Suppressor macrophage treated with lipopolysaccharide for 4 hours (primary cell): ENCODE measurements around the gene CWF19L1.
"Not testable (repeated sequence)": the region's sequence is repeated elsewhere in the genome, so short reads cannot be mapped to it uniquely, and the experiment has no call there.

ENCODE experiments used
- DNase-seq: peaks from one replicate; pipeline ENCODE4 v3.0.0-alpha.2; 2020

Gene CWF19L1

GRCh38 chr10:100267239-100268104, at the start of gene CWF19L1:
CWF19L1 (minus strand) TSS chr10:100267638; CDS start chr10:100267593, 45 bp downstream.
- peak; percentile 87 for DNase-seq

- no peak for DNase-seq
Measured at GRCh38 chr10:100315615-100316014, 48.2 kb upstream of the CWF19L1 start.

- DNase-seq = no peak
Measured at GRCh38 chr10:100311298-100311697, 43.9 kb upstream of the CWF19L1 start.

GRCh38 chr10:100307684-100308083, 40.2 kb upstream of the CWF19L1 start:
- DNase-seq = peak; percentile 80

- DNase-seq = no peak
Measured at GRCh38 chr10:100306861-100307260, 39.4 kb upstream of the CWF19L1 start.

GRCh38 chr10:100304414-100304813, 37.0 kb upstream of the CWF19L1 start:
- DNase-seq = no peak

- peak; percentile 44 for DNase-seq
Measured at GRCh38 chr10:100303724-100304319, 36.4 kb upstream of the CWF19L1 start.

GRCh38 chr10:100301123-100301522, 33.7 kb upstream of the CWF19L1 start:
- DNase-seq = not testable (repeated sequence)

- no peak for DNase-seq
Measured at GRCh38 chr10:100297242-100297641, 29.8 kb upstream of the CWF19L1 start.

- no peak for DNase-seq
Measured at GRCh38 chr10:100293066-100293465, 25.6 kb upstream of the CWF19L1 start.

GRCh38 chr10:100292300-100292699, 24.9 kb upstream of the CWF19L1 start:
- peak; percentile 66 for DNase-seq

GRCh38 chr10:100291356-100291755, 23.9 kb upstream of the CWF19L1 start:
- DNase-seq = peak; percentile 80

GRCh38 chr10:100289641-100290040, 22.2 kb upstream of the CWF19L1 start:
- no peak for DNase-seq

GRCh38 chr10:100288196-100288595, 20.8 kb upstream of the CWF19L1 start:
- DNase-seq = no peak

GRCh38 chr10:100287756-100288155, 20.3 kb upstream of the CWF19L1 start:
- no peak for DNase-seq

GRCh38 chr10:100286051-100287033, 18.9 kb upstream of the CWF19L1 start, which contains the start of gene BLOC1S2:
BLOC1S2 (minus strand) TSS chr10:100286680; CDS start chr10:100286659, 21 bp downstream.
- peak; percentile 95 for DNase-seq

GRCh38 chr10:100285326-100285725, 17.9 kb upstream of the CWF19L1 start:
- peak; percentile 46 for DNase-seq

- DNase-seq = peak; percentile 37
Measured at GRCh38 chr10:100282907-100283306, 15.5 kb upstream of the CWF19L1 start.

- DNase-seq = not testable (repeated sequence)
Measured at GRCh38 chr10:100276971-100277370, 9.5 kb upstream of the CWF19L1 start.

- no peak for DNase-seq
Measured at GRCh38 chr10:100265821-100266485, 1.5 kb downstream of the CWF19L1 start.

- DNase-seq = no peak
Measured at GRCh38 chr10:100254191-100254590, 13.2 kb downstream of the CWF19L1 start.

- peak; percentile 33 for DNase-seq
Measured at GRCh38 chr10:100253041-100253440, 14.4 kb downstream of the CWF19L1 start.
